ENCODE measurements around the gene TMEM117. TPM values are rescaled to one million over a fixed set of nuclear protein-coding genes. Genes with fewer than 3 reads are reported as not detected.

The TMEM117 gene
- total RNA-seq, 2 donors from 2014 or later: 7.3 to 30.8 TPM

GRCh38 chr12:43826681-43827080, 9.2 kb upstream of the TMEM117 start:
- Histone ChIP-seq H3K4me3 (no peak overlapping the region), H3K9me3 (no peaks in the 10 kb centered on the region), H3K36me3 (no peaks in the 10 kb centered on the region), H3K4me1 (ENCODE audit: control insufficient read depth in 1 of 2, low read depth in 2 of 2) (no peaks in the 10 kb centered on the region), H3K27me3 (replicated peaks; ENCODE audit: insufficient read depth) (no peaks in the 10 kb centered on the region), H3K27ac (no peak overlapping the region)
- DNase-seq (ENCODE audit: low spot score) (no peak), ATAC-seq (ENCODE audit: insufficient number of reproducible peaks, low FRiP score, low read depth) (no peak)
- TF ChIP-seq, protein P1, sequence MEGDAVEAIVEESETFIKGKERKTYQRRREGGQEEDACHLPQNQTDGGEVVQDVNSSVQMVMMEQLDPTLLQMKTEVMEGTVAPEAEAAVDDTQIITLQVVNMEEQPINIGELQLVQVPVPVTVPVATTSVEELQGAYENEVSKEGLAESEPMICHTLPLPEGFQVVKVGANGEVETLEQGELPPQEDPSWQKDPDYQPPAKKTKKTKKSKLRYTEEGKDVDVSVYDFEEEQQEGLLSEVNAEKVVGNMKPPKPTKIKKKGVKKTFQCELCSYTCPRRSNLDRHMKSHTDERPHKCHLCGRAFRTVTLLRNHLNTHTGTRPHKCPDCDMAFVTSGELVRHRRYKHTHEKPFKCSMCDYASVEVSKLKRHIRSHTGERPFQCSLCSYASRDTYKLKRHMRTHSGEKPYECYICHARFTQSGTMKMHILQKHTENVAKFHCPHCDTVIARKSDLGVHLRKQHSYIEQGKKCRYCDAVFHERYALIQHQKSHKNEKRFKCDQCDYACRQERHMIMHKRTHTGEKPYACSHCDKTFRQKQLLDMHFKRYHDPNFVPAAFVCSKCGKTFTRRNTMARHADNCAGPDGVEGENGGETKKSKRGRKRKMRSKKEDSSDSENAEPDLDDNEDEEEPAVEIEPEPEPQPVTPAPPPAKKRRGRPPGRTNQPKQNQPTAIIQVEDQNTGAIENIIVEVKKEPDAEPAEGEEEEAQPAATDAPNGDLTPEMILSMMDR (IDR thresholded peaks at IDR 0.05): no peak

- ATAC-seq (ENCODE audit: insufficient number of reproducible peaks, low FRiP score, low read depth) (no peak), DNase-seq (ENCODE audit: low spot score) (no peak)
- Histone ChIP-seq H3K36me3 (no peaks in the 10 kb centered on the region), H3K27ac (no peak overlapping the region), H3K4me1 (ENCODE audit: control insufficient read depth in 1 of 2, low read depth in 2 of 2) (no peaks in the 10 kb centered on the region), H3K9me3 (no peaks in the 10 kb centered on the region), H3K27me3 (replicated peaks; ENCODE audit: insufficient read depth) (no peaks in the 10 kb centered on the region), H3K4me3 (no peak overlapping the region)
- TF ChIP-seq, protein P1 (IDR thresholded peaks at IDR 0.05): no peak
Observed at GRCh38 chr12:43827093-43827492, 8.8 kb upstream of the TMEM117 start.

GRCh38 chr12:43832463-43833168, 3.3 kb upstream of the TMEM117 start:
- H3K36me3 ChIP-seq: no peaks in the 10 kb centered on the region
- no peak for DNase-seq (ENCODE audit: low spot score)
- TF ChIP-seq, protein P1 (IDR thresholded peaks at IDR 0.05): no peak
- H3K27ac ChIP-seq: no peak overlapping the region
- H3K9me3 ChIP-seq: no peaks in the 10 kb centered on the region
- H3K27me3 ChIP-seq (replicated peaks; ENCODE audit: insufficient read depth): no peaks in the 10 kb centered on the region
- H3K4me1 ChIP-seq (ENCODE audit: control insufficient read depth in 1 of 2, low read depth in 2 of 2): peaks cover 10 to 17% of the 10 kb centered on the region in 2 donors
- H3K4me3 ChIP-seq: no peak overlapping the region
- ATAC-seq (ENCODE audit: insufficient number of reproducible peaks, low FRiP score, low read depth): no peak

DNA sequence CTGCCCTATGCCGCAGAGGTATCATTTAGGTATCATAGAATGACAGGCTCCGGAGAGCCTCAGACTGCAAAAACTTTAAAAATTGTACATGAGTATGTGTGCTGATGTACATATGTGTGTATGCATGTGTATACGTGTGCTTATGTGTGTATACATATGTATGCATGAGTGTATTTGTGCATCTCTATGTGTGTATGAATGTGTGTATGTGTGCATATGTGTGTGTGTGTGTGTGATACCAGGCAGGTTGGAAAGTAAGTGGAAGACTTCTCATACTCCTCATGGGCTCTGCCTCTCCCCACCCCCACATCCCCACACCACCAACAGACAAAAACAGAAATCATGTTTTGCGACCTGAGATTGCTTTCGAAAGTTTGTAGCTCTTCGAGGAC, 621 bp upstream of the TMEM117 start:
- Histone ChIP-seq H3K27me3 (replicated peaks; ENCODE audit: insufficient read depth) (no peaks in the 10 kb centered on the region), H3K4me3 (peak overlapping the region; percentile 90), H3K27ac (peak overlapping the region; percentile 82 to 98), H3K9me3 (no peaks in the 10 kb centered on the region), H3K4me1 (ENCODE audit: control insufficient read depth in 1 of 2, low read depth in 2 of 2) (peaks cover 10 to 17% of the 10 kb centered on the region in 2 donors), H3K36me3 (no peaks in the 10 kb centered on the region)
- ATAC-seq (ENCODE audit: insufficient number of reproducible peaks, low FRiP score, low read depth) (no peak), DNase-seq (ENCODE audit: low spot score) (no peak)
- TF ChIP-seq, protein P1 (IDR thresholded peaks at IDR 0.05): no peak

DNA sequence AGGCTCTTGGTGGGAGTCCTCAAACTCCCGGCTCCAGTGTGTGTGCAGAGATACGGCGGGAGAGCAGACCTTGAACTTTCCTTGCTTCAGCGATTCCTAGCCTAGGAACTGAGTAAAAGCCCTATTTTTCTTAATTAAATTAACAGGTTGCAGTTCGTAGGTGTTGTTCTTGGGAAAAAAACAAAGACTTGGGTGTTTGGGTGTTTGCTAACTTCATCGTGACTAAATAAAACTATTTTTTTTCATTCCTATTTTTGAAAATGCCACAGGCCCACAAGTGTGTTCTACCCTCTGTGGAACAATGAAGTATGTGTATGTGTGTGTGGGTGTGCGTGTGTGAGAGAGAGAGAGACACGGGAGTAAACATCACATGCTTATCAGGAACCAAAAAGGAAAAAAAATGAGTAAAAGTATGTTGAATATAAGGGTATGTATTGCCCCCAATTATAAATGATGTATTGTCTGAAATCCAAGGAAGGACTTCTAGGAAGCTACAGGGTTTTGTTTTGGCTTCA, 651 bp downstream of the TMEM117 start:
- H3K36me3 ChIP-seq: no peaks in the 10 kb centered on the region
- ATAC-seq (ENCODE audit: insufficient number of reproducible peaks, low FRiP score, low read depth) (no peak), DNase-seq (ENCODE audit: low spot score) (no peak)
- peak overlapping the region; percentile 90 for H3K4me3 ChIP-seq
- H3K27me3 ChIP-seq (replicated peaks; ENCODE audit: insufficient read depth): no peaks in the 10 kb centered on the region
- peak overlapping the region; percentile 82 to 98 for H3K27ac ChIP-seq
- H3K4me1 ChIP-seq (ENCODE audit: control insufficient read depth in 1 of 2, low read depth in 2 of 2): peaks cover 10 to 17% of the 10 kb centered on the region in 2 donors
- TF ChIP-seq, protein P1 (IDR thresholded peaks at IDR 0.05): no peak
- no peaks in the 10 kb centered on the region for H3K9me3 ChIP-seq
